Left forelimb (tissue), 1 donor: ENCODE data around the gene ASCL2.
A peak's percentile ranks its signal among the peaks of the same experiment; 100 is the strongest.

Experiments
- DNase-seq: peaks from one replicate; pipeline ENCODE4 v3.0.0-alpha.2; 2018; ENCODE audit warnings: low spot score

ASCL2 gene

DNA sequence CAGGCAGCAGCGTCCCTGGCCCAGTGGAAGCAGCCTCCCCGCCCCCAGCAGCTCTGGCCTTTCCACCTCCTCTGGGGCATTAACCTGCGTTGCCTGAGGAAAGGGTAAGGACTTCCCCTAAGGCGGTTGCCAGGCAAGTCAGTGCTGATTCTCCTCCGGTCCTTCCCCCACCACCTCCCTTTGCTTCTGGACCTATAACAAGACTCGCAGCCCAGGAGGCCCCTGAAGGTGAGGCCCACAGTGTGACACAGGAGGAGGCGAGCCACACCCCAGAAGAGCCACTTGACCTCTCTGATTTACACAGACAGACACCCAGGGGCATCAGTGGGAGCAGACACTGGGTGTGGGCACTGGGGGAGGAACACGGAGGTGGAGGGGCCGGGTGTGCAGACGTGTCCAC is 35.4 kb downstream of the ASCL2 start:
- no peak for DNase-seq

- no peak for DNase-seq
These were observed 36.5 kb downstream of the ASCL2 start for GRCh38 chr11:2233693-2234455.

DNA sequence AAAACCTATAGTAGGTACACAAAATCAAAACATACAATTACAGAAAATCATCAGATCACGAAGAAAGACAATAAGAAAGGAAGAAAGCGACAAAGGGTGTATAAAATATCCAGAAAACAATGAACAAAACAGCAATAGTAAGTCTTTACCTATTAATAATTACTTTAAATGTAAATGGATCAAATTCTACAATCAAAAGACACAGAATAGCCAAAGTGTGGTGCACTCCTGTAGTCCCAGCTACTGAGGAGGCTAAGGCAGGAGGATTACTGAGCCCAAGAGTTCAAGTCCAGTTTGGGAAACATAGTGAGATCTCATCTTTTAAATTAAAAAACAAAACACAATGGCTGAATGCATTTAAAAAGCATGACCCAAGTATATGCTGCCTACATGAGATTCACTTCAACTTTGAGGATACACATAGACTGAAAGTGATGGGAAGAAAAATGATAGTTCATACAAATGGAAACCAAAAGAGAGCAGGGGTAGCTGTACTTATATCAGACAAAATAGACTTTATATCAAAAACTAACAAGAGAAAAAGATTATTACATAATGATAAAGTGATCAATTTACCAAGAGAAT is 40.6 kb downstream of the ASCL2 start:
- no peak for DNase-seq

DNA sequence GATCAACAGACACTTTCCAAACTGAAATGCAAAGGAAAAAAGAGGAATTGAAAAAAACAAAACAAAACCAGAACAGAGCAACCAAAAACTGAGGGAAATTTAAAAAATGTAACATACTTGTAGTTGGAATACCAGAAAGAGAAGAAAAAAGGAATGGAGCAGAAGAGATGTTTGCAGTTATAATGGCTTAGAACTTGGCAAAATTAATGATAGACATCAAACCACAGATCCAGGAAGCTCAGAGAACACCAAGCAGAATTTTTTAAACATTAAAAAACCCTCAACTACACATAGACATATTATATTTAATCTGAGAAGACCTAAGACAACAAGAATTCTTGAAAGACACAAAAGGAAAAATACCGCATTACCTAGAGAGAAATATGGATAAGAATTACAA is 46.1 kb downstream of the ASCL2 start:
- DNase-seq = no peak

GRCh38 chr11:2223153-2223794 is 47.1 kb downstream of the ASCL2 start:
- DNase-seq = no peak

GRCh38 chr11:2222451-2222850 is 47.9 kb downstream of the ASCL2 start:
- DNase-seq = peak; percentile 53

DNA sequence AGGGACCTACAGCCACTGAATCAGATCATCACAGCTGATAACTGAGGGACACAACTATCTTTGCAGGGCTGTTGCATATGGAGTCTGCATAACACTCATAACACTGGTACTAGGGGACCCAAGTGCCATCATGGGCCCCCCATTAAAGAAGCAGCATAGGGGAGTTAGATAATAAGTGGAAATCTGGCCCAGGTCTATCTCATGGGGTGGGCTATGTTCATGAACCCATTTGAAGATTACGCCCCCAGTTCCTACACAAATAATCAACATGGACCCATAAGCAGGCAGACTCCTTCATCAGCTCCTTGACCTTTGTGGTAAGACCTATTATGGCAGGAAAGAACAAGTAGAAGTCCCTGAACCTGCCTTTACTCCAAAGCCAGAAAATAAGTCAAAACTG is 48.8 kb downstream of the ASCL2 start:
- no peak for DNase-seq

DNA sequence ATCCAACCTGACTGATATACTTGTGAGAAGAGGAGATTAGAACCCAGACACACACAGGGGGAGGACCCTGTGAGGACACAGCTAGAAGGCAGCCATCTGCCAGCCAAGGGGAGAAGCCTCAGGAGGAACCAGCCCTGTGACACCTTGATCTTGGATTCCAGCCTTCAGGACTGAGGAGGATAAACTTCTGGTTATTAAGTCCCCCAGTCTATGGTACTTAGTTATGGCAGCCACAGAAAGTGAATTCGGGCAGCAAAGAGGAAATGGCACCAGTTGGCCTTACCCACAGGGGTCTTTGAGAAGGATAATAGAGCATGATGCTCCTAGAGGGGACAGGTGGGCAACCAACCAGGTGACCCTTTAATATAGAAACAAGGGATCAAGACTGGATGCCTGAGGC is 49.4 kb downstream of the ASCL2 start:
- no peak for DNase-seq

GRCh38 chr11:2220173-2220771 is 50.1 kb downstream of the ASCL2 start:
- no peak for DNase-seq

- no peak for DNase-seq
These were observed 50.9 kb downstream of the ASCL2 start for GRCh38 chr11:2219318-2220017.
